Hematopoietic multipotent progenitor cell treated with erythropoietin and hydrocortisone succinate and interleukin-3 and kit ligand, for 8 days (in vitro differentiated cells): ENCODE data around the gene ENKUR.

Source experiments
- DNase-seq: peaks from one replicate; pipeline ENCODE4 v3.0.0-alpha.2; 2015

Gene ENKUR

GRCh38 chr10:24938525-24938924, 77.4 kb downstream of the ENKUR start:
- DNase-seq, result no peak

GRCh38 chr10:24938076-24938475, 77.9 kb downstream of the ENKUR start:
- no peak for DNase-seq

GRCh38 chr10:24935504-24936292, 80.3 kb downstream of the ENKUR start:
- no peak for DNase-seq
